ENCODE data around the gene LRP1B. TPM values are rescaled to one million over a fixed set of nuclear protein-coding genes. Genes with fewer than 3 reads are reported as not detected.

Gene LRP1B
- total and polyA plus RNA-seq, 2 of the 8 experiments (the other 6 are each of a cell fraction or from before 2014, with no cell fraction given): 0.03 TPM; not detected in 1

DNA sequence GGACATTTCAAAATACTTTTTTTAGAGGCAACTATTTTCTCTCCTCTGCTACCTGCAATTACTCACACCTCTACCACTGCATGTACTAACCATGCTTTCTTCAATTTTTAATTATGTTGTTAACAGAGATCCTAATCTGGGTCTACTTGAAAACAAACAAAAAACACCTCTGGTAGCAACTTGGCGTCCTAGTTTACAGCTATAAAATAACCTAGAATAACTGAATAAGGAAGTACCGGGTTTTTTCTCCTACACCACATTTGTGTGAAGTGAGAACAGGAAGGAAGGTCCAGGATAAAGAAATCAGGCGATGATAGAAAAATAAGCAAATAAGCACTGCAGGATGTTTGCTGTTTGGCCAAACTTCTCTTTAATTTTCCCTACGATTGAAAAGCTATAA lies 633.5 kb downstream of the LRP1B start (continued):
- TF ChIP-seq, protein P1, sequence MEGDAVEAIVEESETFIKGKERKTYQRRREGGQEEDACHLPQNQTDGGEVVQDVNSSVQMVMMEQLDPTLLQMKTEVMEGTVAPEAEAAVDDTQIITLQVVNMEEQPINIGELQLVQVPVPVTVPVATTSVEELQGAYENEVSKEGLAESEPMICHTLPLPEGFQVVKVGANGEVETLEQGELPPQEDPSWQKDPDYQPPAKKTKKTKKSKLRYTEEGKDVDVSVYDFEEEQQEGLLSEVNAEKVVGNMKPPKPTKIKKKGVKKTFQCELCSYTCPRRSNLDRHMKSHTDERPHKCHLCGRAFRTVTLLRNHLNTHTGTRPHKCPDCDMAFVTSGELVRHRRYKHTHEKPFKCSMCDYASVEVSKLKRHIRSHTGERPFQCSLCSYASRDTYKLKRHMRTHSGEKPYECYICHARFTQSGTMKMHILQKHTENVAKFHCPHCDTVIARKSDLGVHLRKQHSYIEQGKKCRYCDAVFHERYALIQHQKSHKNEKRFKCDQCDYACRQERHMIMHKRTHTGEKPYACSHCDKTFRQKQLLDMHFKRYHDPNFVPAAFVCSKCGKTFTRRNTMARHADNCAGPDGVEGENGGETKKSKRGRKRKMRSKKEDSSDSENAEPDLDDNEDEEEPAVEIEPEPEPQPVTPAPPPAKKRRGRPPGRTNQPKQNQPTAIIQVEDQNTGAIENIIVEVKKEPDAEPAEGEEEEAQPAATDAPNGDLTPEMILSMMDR (IDR thresholded peaks at IDR 0.05; ENCODE audit: control extremely low read depth in 1 of 3, insufficient read depth in 1 of 3, low read depth in 1 of 3, low read length in 3 of 3): no peak
- TF ChIP-seq HDAC2 (IDR thresholded peaks at IDR 0.05; ENCODE audit: borderline replicate concordance in 1 of 2, low read depth in 2 of 2, low read length in 2 of 2) (no peak), POU5F1 (IDR thresholded peaks at IDR 0.05; ENCODE audit: low read depth, low read length) (no peak), POLR2A (IDR thresholded peaks at IDR 0.05; ENCODE audit: control extremely low read depth in 1 of 2, low read depth in 2 of 2, low read length in 2 of 2) (no peak), TEAD4 (IDR thresholded peaks at IDR 0.05; ENCODE audit: low read depth, low read length) (no peak)

All from H1 (cell line).